ENCODE results near the gene RYR1. TPM values are rescaled to one million over a fixed set of nuclear protein-coding genes. Genes with fewer than 3 reads are reported as not detected.
A peak's percentile ranks its signal among the peaks of the same experiment; 100 is the strongest.

The RYR1 gene
- total and polyA plus RNA-seq, 3 experiments from 2014 or later, result 0.71 to 3.3 (median 1.4) TPM

DNA sequence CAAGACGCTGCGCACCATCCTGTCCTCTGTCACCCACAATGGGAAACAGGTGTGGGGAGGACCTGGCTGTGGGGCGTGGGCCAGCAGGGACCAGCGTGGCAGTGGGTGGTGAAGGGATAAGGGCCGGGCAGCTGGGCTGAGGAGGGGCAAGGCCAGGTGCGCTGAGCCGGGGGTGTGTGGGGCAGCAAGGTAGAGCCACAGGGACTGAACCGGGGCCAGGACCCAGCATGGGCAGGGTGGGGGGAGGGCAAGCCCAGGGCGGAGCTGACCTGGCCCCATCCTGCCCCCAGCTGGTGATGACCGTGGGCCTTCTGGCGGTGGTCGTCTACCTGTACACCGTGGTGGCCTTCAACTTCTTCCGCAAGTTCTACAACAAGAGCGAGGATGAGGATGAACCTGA, 146.6 kb downstream of the RYR1 start:
- no peak for DNase-seq
- peaks cover 14 to 29% (median 23%) of the 10 kb centered on the region in 3 donors for H3K4me1 Mint-ChIP-seq
- H3K27ac ChIP-seq (ENCODE audit: low read depth, low read length), result no peak overlapping the region
- no peaks in the 10 kb centered on the region for H3K36me3 ChIP-seq (ENCODE audit: insufficient read depth, low read length)
- no peak overlapping the region for H3K27ac Mint-ChIP-seq
- ChIA-PET POLR2A (no interaction called here), CTCF (interaction anchor here (1.0 to 1.6 kb wide), 4 partner anchors 15 to 65 kb away, joined by 3 to 9 read pairs (median 4); no protein-coding TSS in a partner anchor)
- H3K36me3 Mint-ChIP-seq, result peaks cover 0 to 9% (median 0%) of the 10 kb centered on the region in 3 donors
- H3K9me3 Mint-ChIP-seq, result no peaks in the 10 kb centered on the region
- no peaks in the 10 kb centered on the region for H3K9me3 ChIP-seq (ENCODE audit: low read length)
- H3K27me3 ChIP-seq (ENCODE audit: insufficient read depth, low read length, poor library complexity, severe bottlenecking), result no peaks in the 10 kb centered on the region
- H3K27me3 Mint-ChIP-seq, result no peaks in the 10 kb centered on the region
- no peak overlapping the region for H3K4me3 Mint-ChIP-seq
- peaks cover 6% of the 10 kb centered on the region for H3K4me1 ChIP-seq (ENCODE audit: insufficient read depth, low read length)
- H3K4me3 ChIP-seq (ENCODE audit: low read length), result no peak overlapping the region

DNA sequence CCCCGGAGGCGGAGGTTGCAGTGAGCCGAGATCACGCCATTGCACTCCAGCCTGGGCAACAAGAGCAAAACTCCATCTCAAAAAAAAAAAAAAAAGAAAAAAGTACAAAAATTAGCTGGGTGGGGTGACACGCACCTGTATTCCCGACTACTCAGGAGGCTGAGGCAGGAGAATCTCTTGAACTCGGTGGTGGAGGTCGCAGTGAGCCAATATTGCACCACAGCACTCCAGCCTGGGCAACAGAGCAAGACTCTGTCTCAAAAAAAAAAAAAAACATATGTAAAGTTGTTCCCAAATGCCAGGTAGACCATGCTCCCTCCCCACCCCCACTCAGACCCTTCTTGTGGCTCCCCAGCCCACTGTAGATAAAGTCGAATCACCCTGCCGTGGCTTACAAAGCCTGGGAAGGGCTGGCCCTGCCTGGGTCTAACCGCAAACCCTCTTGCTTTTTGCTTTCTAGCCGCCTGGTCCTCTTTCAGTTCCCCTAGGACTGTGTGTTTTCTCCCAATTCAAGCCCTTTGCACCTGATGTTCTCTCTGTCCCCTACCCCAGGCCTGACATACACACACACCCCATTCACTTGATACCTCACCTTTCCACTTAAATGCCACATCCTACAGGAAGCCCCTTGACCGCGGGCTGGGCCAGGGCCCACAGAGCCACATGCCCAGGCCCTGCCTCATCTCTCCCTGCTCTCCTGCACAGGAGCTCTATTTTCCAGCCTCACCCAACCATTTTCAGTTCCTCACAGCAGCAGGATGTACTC, 149.9 kb downstream of the RYR1 start:
- H3K36me3 ChIP-seq (ENCODE audit: insufficient read depth, low read length), result no peaks in the 10 kb centered on the region
- H3K27me3 ChIP-seq (ENCODE audit: insufficient read depth, low read length, poor library complexity, severe bottlenecking), result no peaks in the 10 kb centered on the region
- H3K4me1 Mint-ChIP-seq, result peaks cover 17 to 28% (median 27%) of the 10 kb centered on the region in 3 donors
- H3K9me3 Mint-ChIP-seq, result no peaks in the 10 kb centered on the region
- ChIA-PET CTCF (no interaction called here), POLR2A (no interaction called here)
- no peak overlapping the region for H3K4me3 ChIP-seq (ENCODE audit: low read length)
- no peaks in the 10 kb centered on the region for H3K27me3 Mint-ChIP-seq
- H3K4me3 Mint-ChIP-seq, result no peak overlapping the region
- H3K27ac ChIP-seq (ENCODE audit: low read depth, low read length), result no peak overlapping the region
- peak overlapping the region in 6 of 8 donors; percentile 2 to 89 (median 47) for H3K27ac Mint-ChIP-seq
- peaks cover 6% of the 10 kb centered on the region for H3K4me1 ChIP-seq (ENCODE audit: insufficient read depth, low read length)
- no peak for DNase-seq
- peaks cover 0 to 25% (median 8%) of the 10 kb centered on the region in 3 donors for H3K36me3 Mint-ChIP-seq
- H3K9me3 ChIP-seq (ENCODE audit: low read length), result no peaks in the 10 kb centered on the region

DNA sequence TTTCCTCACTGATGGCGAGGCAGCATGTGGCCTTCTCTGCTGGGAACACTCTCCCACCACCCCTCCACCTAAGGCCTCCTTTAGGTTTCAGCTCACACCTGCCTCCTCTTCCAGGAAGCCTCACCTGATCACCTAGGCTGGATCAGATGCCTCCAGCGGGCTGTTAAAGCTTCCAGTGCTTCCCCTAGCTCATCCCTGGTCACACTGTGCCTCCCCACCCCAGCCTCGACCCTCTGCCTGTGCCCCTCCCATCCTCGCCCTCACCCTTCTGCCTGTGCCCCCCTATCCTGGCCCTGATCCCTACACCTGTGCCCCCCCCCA, 150.5 kb downstream of the RYR1 start:
- no peak overlapping the region for H3K27ac ChIP-seq (ENCODE audit: low read depth, low read length)
- peaks cover 6% of the 10 kb centered on the region for H3K4me1 ChIP-seq (ENCODE audit: insufficient read depth, low read length)
- no peak overlapping the region for H3K4me3 ChIP-seq (ENCODE audit: low read length)
- H3K36me3 ChIP-seq (ENCODE audit: insufficient read depth, low read length), result no peaks in the 10 kb centered on the region
- no peaks in the 10 kb centered on the region for H3K9me3 ChIP-seq (ENCODE audit: low read length)
- ChIA-PET POLR2A (no interaction called here), CTCF (no interaction called here)
- H3K27me3 ChIP-seq (ENCODE audit: insufficient read depth, low read length, poor library complexity, severe bottlenecking), result no peaks in the 10 kb centered on the region
- Mint-ChIP-seq H3K27ac (peak overlapping the region in 3 of 8 donors; percentile 48 to 88 (median 66)), H3K4me1 (peaks cover 15 to 23% (median 21%) of the 10 kb centered on the region in 3 donors), H3K36me3 (peaks cover 0 to 27% (median 8%) of the 10 kb centered on the region in 3 donors), H3K9me3 (no peaks in the 10 kb centered on the region), H3K27me3 (no peaks in the 10 kb centered on the region), H3K4me3 (no peak overlapping the region)
- no peak for DNase-seq

DNA sequence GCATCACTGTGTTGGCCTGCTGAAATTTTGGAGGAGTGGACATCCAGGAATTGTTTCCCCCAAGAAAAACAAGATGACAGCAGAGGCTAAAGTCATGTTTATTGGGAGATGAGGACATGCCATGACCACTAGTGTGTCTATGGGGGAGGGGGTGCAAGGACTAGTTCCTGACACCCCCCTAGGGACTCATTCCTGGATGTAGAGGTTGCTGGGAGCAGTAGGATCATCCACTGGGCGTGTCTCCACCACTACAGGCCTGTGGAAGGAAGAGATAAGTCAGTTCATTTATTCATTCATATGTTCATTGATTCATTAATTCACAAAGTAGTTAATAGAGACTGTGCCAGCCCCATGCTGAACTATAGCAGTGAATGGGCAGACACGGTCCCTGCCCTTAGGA, 154.1 kb downstream of the RYR1 start:
- Mint-ChIP-seq H3K4me3 (no peak overlapping the region), H3K36me3 (peaks cover 0 to 44% (median 8%) of the 10 kb centered on the region in 3 donors), H3K27me3 (no peaks in the 10 kb centered on the region), H3K27ac (peak overlapping the region in 4 of 8 donors; percentile 32 to 76 (median 62)), H3K9me3 (no peaks in the 10 kb centered on the region), H3K4me1 (peaks cover 9 to 11% (median 9%) of the 10 kb centered on the region in 3 donors)
- Histone ChIP-seq H3K4me3 (ENCODE audit: low read length) (no peak overlapping the region), H3K9me3 (ENCODE audit: low read length) (no peaks in the 10 kb centered on the region), H3K27ac (ENCODE audit: low read depth, low read length) (no peak overlapping the region), H3K4me1 (ENCODE audit: insufficient read depth, low read length) (no peaks in the 10 kb centered on the region), H3K27me3 (ENCODE audit: insufficient read depth, low read length, poor library complexity, severe bottlenecking) (no peaks in the 10 kb centered on the region), H3K36me3 (ENCODE audit: insufficient read depth, low read length) (no peaks in the 10 kb centered on the region)
- POLR2A ChIA-PET, result no interaction called here
- CTCF ChIA-PET, result interaction anchor here (1.5 kb wide), 1 partner anchor 23 kb away, joined by 3 read pairs; no protein-coding TSS in a partner anchor
- DNase-seq, result no peak

DNA sequence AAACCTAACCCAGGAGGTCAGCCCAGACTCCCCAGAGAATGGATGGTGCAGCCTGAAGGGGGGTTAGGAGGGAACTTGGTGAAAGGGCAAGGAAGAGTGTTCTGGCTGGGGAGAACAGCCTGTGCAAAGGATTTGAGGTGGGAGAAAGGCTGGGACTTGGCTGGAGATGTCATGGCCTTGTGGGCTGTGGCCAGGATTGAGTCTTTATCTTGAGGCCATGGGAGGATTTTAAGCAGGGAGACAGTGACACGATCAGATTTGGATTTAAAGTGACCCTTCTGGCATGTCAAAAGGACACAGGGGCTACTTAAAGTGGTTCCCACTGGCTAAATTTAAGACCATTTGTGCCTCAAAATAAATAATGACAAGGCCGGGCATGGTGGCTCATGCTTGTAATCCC, 154.6 kb downstream of the RYR1 start:
- no peaks in the 10 kb centered on the region for H3K9me3 ChIP-seq (ENCODE audit: low read length)
- H3K27me3 ChIP-seq (ENCODE audit: insufficient read depth, low read length, poor library complexity, severe bottlenecking), result no peaks in the 10 kb centered on the region
- no peak overlapping the region for H3K27ac ChIP-seq (ENCODE audit: low read depth, low read length)
- H3K4me3 ChIP-seq (ENCODE audit: low read length), result no peak overlapping the region
- H3K4me1 ChIP-seq (ENCODE audit: insufficient read depth, low read length), result no peaks in the 10 kb centered on the region
- peaks cover 6 to 11% (median 9%) of the 10 kb centered on the region in 3 donors for H3K4me1 Mint-ChIP-seq
- peaks cover 0 to 44% (median 10%) of the 10 kb centered on the region in 3 donors for H3K36me3 Mint-ChIP-seq
- CTCF ChIA-PET, result no interaction called here
- H3K36me3 ChIP-seq (ENCODE audit: insufficient read depth, low read length), result peaks cover 2% of the 10 kb centered on the region
- H3K9me3 Mint-ChIP-seq, result no peaks in the 10 kb centered on the region
- no peak overlapping the region for H3K4me3 Mint-ChIP-seq
- no peaks in the 10 kb centered on the region for H3K27me3 Mint-ChIP-seq
- POLR2A ChIA-PET, result no interaction called here
- H3K27ac Mint-ChIP-seq, result peak overlapping the region in 5 of 8 donors; percentile 32 to 76 (median 75)
- DNase-seq, result no peak

DNA sequence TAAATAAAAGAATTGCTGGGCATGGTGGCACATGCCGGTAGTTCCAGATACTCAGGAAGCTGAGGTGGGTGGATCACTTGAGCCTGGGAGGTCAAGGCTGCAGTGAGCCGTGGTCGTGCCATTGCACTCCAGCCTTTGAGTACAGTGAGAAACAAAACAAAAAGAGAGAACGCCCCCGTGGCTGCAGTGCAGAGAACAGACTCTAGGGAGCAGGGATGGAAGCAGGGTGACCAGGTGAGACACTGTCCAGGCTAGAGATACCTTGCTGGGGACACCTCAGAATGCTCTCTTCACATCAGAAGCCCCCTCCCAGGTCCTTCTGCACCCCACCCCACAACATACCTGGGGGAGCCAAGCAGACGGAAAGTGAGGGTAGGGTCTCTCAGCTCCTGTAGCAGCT, 159.4 kb downstream of the RYR1 start:
- Mint-ChIP-seq H3K4me3 (no peak overlapping the region), H3K4me1 (peaks cover 3 to 7% (median 6%) of the 10 kb centered on the region in 3 donors), H3K9me3 (no peaks in the 10 kb centered on the region), H3K27ac (peak overlapping the region in 2 of 8 donors; percentile 5 to 26), H3K36me3 (peaks cover 0 to 70% (median 13%) of the 10 kb centered on the region in 3 donors), H3K27me3 (no peaks in the 10 kb centered on the region)
- Histone ChIP-seq H3K4me1 (ENCODE audit: insufficient read depth, low read length) (no peaks in the 10 kb centered on the region), H3K4me3 (ENCODE audit: low read length) (no peak overlapping the region), H3K27me3 (ENCODE audit: insufficient read depth, low read length, poor library complexity, severe bottlenecking) (no peaks in the 10 kb centered on the region), H3K36me3 (ENCODE audit: insufficient read depth, low read length) (peaks cover 24% of the 10 kb centered on the region), H3K9me3 (ENCODE audit: low read length) (no peaks in the 10 kb centered on the region), H3K27ac (ENCODE audit: low read depth, low read length) (no peak overlapping the region)
- CTCF ChIA-PET, result interaction anchor here (1.6 kb wide), 1 partner anchor 26 kb away, joined by 3 read pairs; the partner anchor contains the start of gene EIF3K
- no peak for DNase-seq
- POLR2A ChIA-PET, result no interaction called here

DNA sequence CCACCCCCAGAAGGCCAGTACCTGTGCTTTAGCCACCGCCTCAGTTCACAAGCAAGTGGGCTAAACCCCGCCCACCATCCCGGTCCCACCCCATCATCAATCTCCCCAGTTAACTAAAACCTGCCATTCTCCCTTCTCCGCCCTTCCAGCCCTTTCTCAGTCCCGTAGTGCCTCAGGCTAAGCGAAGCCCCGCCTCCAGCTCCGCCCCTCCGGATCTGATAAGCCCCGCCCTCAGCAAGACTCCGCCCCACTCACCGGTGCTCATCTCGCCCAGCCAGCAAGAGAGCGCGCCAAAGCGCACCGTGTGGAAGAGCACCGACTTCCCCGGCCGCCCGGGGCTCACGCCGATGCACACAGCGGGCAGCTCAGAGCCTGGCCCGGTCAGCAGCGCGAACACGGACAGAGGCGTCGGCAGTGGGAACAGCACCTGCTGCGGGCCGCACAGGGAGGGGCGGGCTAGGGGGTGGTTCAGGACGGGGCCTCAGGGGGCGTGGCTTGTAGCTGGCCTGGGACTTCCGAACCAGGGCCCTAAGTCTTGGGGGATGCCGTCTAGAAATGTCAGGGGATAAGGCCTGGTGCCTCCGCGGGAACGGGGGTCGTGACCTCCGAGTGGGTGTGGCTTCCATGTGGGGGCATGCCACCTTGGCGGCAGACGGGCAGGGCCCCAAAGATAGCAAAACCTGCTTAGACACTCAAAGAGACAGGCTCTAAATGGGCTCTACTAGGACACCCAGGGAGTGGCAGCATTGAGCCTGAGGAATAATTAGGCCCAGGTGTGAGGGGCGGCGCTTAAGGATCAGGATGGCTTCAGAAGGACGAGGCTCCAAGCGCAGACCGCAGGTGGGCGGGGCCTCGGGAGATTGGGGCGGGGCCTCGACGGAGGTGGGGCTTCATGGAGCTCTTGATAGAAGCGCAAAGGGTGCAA, 162.8 kb downstream of the RYR1 start:
- DNase-seq, result no peak
- Mint-ChIP-seq H3K27me3 (no peaks in the 10 kb centered on the region), H3K9me3 (no peaks in the 10 kb centered on the region), H3K36me3 (peaks cover 0 to 67% (median 16%) of the 10 kb centered on the region in 3 donors), H3K27ac (no peak overlapping the region), H3K4me3 (no peak overlapping the region), H3K4me1 (peaks cover 6 to 13% (median 12%) of the 10 kb centered on the region in 3 donors)
- POLR2A ChIA-PET, result interaction anchor here (0.6 to 1.3 kb wide), 2 partner anchors 17 to 32 kb away, joined by 3 read pairs; no protein-coding TSS in a partner anchor
- CTCF ChIA-PET, result interaction anchor here (1.1 kb wide), 1 partner anchor 23 kb away, joined by 3 read pairs; the partner anchor contains the start of gene EIF3K
- H3K27me3 ChIP-seq (ENCODE audit: insufficient read depth, low read length, poor library complexity, severe bottlenecking), result no peaks in the 10 kb centered on the region
- no peaks in the 10 kb centered on the region for H3K4me1 ChIP-seq (ENCODE audit: insufficient read depth, low read length)
- peaks cover 27% of the 10 kb centered on the region for H3K36me3 ChIP-seq (ENCODE audit: insufficient read depth, low read length)
- no peaks in the 10 kb centered on the region for H3K9me3 ChIP-seq (ENCODE audit: low read length)
- no peak overlapping the region for H3K27ac ChIP-seq (ENCODE audit: low read depth, low read length)
- no peak overlapping the region for H3K4me3 ChIP-seq (ENCODE audit: low read length)

All from CD8-positive, alpha-beta memory T cell (primary cell).